GM18867 (cell line): ENCODE data around the gene CX3CL1.
"Not testable (repeated sequence)": the region's sequence is repeated elsewhere in the genome, so short reads cannot be mapped to it uniquely, and the experiment has no call there.

Source experiments
- ATAC-seq: cut with Tn5 transposase; IDR thresholded peaks from one replicate; pipeline ENCODE4 v1.9.1; 2021; ENCODE audit warnings: mild to moderate bottlenecking, moderate library complexity; ENCODE audit not compliant: unreplicated experiment

The CX3CL1 gene

GRCh38 chr16:57381791-57382534 lies 9.7 kb downstream of the CX3CL1 start:
- ATAC-seq, result no peak

GRCh38 chr16:57382535-57383275 lies 10.4 kb downstream of the CX3CL1 start:
- no peak for ATAC-seq

GRCh38 chr16:57383276-57384247 lies 11.3 kb downstream of the CX3CL1 start:
- ATAC-seq, result no peak

- ATAC-seq, result no peak
Measured at GRCh38 chr16:57384248-57385070, 12.2 kb downstream of the CX3CL1 start.

GRCh38 chr16:57385083-57385482 lies 12.8 kb downstream of the CX3CL1 start:
- no peak for ATAC-seq

DNA sequence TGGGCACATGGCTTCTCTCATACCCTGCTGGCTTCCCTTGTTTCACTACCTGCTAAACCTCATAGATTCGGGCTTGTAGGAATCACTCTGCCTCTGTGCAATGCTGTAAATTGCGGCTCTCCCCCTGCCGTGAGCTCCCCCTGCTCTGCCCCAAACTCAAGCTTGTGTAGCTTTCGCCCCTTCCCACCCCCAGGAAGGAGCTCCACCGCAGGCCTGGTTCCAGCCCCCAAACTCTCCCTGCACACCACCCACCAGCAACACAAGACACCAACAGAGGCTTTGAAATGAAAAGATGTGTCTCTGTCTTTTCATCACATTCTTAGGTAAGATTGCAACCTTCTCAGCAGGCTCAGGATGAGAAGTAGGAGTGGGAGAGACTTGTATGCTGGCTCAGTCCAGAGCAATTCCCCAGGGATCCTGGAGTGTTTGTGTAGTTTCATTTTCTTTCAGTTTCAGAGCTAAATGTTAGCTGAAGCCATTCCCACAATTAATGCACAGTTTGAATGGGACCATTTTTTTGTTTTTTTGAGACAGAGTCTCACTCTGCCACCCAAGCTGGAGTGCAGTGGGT lies 14.2 kb downstream of the CX3CL1 start:
- ATAC-seq, result no peak

DNA sequence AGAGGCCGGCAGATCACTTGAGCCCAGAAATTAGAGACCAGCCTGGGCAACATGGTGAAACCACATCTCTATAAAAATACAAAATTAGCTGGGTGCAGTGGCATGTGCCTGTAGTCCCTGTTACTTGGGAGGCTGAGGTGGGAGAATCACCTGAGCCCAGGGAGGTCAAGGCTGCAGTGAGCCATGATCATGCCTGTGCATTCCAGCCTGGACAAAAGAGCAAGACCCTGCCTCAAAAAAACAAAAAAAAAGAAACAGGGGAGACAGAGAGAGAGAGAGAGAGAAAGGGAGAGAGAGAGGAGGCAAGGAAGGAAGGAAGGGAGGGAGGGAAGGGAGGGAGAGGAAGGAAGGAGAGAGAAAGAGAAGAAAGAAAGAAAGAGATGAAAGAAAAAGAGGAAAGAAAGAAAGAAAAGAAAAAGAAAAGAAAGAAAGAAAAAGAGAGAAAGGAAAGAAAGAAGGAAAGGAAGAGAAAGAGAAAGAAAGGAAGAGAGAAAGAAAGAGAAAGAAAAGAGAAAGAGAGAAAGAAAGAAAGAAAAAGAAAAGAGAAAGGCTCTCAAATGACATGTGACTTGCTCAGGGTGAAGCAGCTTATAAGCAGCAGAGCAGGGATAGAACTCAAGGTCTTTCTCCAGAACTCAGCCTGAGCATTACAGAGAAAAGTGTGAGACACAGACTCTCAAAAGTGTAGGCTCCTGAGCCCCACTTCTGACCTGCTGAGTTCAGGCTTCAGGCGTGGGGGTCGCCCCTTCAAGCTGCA lies 15.5 kb downstream of the CX3CL1 start:
- no peak for ATAC-seq

DNA sequence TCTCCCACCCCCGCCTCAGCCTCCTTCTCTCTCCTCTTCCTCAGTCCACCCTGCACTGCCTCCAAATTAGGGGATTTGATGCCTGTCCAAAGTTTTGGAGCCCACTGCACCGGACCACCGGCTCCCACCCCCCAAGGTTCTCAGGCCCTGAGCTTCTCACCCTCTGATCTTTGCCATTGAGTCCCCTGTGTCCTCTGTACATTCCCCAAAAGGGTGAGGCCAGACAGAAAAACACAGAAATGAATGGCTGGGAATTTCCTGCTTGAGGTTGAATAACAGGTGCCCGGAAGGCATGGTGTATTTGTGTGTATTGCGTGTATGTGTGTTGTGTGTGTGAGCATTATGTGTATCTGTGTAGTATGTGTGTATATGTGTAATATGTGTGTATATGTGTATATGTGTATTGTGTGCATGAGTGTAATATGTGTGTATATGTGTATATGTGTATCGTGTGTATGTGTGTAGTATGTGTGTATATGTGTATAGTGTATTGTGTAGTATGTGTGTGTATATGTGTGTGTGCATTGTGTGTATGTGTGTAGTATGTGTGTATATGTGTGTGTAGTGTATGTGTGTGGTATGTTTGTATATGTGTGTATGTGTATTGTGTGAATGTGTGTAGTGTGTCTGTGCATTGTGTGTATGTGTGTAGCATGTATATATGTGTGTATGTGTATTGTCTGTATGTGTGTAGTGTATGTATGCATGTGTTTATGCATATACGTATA lies 16.2 kb downstream of the CX3CL1 start:
- ATAC-seq, result no peak

DNA sequence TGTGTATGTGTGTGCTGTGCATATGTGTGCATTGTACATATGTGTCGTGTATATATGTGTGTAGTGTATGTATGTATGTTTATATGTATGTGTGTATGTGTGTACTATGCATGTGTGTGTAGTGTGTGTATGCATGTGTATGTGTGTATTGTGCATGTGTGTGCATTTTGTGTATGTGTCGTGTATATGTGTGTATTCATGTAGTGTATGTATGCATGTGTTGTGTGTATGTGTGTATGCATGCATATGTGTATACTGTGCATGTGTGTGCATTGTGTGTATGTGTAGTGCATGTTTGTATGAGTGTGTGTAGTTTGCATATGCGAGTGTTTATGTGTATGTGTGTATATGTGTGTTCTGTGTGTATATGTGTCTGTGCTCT lies 16.8 kb downstream of the CX3CL1 start:
- ATAC-seq, result no peak

DNA sequence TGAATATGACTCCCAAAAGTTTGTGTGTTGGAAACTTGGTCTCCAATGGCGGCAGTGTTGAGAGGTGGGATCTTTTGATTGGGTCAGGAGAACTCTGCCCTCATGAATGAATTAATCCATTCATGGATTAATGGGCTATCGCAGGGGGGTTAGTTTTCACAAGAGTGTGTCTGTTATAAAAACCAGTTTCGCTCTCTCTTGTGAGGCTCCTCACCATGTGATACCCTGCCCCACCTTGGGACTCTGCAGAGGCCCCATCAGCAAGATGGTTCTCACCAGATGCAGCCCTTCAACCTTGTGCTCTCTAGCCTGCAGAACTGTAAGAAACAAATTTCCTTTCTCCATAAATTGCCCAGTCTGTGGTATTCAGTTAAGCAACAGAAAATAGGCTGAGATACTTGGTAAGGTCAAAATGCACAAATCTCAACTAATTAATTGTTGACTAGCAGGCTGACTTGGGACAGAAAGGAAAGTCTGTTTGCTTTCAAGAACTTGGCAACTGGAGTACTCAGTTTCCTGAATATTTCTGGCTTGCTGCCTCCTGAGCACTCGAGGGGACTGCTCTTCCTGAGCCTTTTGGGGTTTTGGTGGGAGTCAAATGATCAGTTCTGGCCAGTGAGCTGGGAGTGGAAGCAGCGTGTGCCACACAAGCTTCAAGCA lies 18.5 kb downstream of the CX3CL1 start:
- no peak for ATAC-seq

GRCh38 chr16:57391300-57391699 lies 19.0 kb downstream of the CX3CL1 start:
- ATAC-seq, result no peak

DNA sequence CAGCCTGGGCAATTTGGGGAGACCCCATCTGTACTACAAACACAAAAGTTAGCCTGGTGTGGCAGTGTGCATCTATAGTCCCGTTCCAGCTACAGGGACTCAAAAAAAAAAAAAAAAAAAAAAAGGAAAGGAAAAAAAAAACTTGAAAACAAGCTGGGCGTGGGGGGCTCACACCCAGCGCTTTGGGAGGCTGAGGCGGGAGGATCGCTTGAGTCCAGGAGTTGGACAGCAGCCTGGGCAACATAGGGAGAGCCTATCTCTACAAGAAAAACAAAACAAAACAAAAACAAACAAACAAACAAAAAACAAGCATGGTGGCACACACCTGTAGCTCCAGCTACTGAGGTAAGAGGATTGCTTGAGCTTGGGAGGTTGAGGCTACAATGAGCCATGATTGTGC lies 19.4 kb downstream of the CX3CL1 start:
- no peak for ATAC-seq

DNA sequence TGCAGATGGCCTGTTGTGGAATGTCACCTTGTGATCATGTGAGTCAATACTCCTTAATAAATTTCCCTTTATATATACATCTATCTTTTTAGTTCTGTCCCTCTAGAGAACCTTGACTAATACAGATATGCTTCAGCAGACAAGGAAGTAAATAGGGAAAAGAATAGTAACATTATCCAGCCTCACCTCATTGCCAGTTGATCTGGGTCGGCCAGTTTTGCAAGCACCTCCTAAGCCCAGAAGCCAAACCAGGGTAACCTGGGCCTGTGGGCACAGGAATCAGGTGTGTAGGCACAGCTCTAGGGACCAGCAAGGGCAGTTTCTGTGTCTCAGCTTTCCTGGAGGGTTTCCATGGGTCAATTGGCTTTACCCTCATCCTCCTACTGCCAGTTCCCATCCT lies 20.4 kb downstream of the CX3CL1 start:
- ATAC-seq, result no peak

- no peak for ATAC-seq
Measured at GRCh38 chr16:57394444-57394843, 22.2 kb downstream of the CX3CL1 start.

DNA sequence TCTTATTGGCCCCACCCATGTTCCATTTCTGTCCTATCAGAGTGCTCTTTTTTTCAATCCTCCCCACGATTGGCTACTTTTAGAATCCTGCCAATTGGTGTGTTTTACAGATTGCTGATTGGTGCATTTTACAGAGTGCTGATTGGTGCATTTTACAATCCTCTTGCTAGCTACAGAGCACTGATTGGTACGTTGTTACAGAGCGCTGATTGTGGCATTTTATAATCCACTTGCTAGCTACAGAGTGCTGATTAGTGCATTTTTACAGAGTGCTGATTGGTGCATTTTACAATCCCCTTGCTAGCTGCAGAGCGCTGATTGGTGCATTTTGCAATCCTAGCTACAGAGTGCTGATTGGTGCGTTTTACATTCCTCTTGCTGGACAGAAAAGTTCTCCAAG lies 22.7 kb downstream of the CX3CL1 start:
- ATAC-seq, result no peak

DNA sequence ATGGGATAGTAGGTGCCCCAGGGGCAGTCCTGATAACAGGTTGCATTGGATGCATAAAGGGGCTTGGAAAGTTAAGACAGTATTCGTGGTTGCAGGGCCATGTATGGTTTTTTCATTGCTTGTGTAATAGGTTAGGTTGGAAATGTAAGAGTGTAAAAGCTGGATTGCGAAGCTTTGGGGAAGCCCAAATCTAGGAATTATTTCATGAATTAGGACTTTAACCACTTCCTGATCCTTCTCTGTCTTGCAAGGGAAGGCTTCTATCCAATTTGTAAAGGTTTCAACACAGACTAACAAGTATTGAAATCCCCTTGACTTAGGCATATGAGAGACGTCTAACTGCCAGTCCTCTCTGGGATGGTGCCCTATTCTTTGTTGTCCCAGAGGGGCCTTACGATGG lies 24.5 kb downstream of the CX3CL1 start:
- ATAC-seq, result no peak

- not testable (repeated sequence) for ATAC-seq
Measured at GRCh38 chr16:57397493-57397892, 25.2 kb downstream of the CX3CL1 start.

- ATAC-seq, result no peak
Measured at GRCh38 chr16:57401943-57402640, 29.8 kb downstream of the CX3CL1 start.
